Stimulated activated CD4-positive, alpha-beta T cell treated with anti-CD3 and anti-CD28 coated beads, Interleukin-1b, Interleukin-23, amount 100 ng/mL, for 4 hours (primary cell): Measurements from ENCODE around the gene SUN1.

ENCODE experiments used
- DNase-seq, 2 donors: peaks; one replicate each; pipeline ENCODE4 v3.0.0-alpha.2; 2020; ENCODE audit warnings: low read depth in 2 of 2

The SUN1 gene

DNA sequence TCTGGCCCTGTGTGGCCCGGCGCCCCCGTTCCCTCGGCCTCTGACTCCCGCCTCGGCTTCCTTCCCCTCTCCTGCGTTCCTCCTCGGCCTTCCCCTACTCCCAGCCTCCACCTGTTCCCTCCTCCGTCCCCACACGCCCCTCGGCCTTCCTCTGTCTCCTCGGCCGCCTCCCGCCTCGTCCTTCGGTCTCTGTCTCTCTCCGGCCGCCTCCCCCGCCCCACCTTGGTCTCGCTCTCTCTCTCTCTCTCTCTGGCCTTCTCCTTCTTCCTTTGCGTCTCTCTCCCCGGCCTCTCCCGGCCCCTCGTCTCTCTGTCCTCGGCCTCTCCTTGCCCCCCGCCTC is 44.7 kb downstream of the SUN1 start:
- no peak for DNase-seq

DNA sequence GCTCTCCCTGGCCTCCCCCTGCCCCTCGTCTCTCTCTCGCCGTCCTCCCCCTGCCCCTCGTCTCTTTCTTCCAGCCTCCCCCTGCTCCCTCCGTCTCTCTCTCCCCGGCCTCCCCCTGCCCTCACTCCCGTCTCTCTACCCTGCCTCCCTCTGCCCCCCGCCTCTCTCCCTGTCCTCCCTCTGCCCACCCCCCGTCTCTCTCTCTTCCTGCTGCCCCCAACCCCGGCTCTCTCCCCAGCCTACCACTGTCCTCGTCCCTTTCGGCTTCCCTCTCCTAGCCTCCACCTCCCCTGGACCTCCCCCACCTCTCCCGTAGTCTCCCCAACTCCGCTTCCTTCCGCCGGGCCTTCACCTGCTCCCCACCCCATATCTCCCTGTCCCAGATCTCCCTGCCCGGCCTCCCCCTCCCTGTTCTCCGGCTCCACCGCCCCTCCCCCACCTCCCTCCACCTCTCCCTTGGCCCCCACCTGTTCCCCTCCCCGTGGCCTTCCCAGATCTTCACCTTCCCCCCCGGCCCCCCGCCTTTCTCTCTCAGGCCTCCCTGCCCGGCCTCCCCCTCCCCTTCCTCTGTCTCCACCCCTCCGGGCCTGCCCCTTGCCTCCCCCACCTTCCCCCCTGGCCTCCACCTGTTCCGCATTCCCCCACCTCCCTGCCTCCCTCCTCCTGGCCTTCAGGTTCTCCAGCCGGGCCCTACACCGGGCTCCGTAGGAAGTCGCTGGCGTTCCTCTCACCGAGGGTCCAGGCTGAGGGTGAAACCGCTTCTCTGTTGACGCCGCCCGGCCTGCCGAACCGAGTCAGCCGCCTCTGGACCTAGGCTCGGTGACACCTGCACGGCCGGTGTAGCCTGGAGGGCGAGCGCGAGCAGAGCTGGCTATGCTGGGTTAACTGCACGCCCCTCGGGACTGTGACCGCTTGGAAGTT is 45.3 kb downstream of the SUN1 start:
- no peak for DNase-seq

DNA sequence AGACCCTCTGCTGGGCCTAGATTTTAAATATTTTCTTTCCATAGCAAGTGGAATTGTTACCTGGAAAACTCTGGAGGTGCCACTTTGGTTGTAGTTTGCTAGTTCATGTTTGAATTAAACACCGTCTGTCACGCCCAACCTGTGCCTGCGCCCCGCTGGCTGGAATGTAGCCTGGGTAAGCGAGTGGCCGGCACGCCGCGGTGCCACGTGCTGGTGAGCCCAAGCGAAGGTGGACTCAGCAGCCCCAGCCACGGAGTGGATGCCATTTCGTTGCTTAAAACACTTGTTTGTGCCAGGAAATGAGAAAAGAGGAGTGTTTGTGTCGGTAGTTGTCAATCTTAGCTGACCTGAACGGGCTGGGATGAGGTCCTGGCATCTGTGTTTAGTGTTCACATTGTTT is 46.8 kb downstream of the SUN1 start:
- no peak for DNase-seq

DNA sequence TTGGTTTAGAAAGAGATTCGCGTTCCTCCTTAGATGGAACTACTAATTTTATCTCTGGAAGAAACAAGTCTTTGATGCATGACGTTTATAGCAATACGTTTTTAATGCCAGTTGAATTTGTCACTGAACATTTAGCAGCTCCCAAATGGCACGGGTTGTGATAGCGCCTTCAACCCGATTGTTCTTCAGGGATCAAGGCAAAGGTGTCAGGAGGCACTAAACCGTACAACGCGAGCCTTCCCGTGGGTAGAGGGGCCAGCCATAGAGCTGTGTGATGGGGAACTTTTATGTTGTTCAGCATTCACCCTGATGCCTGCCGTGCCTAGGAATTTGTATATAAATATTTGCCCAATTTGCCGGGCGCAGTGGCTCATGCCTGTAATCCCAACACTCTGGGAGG is 47.4 kb downstream of the SUN1 start:
- no peak for DNase-seq

DNA sequence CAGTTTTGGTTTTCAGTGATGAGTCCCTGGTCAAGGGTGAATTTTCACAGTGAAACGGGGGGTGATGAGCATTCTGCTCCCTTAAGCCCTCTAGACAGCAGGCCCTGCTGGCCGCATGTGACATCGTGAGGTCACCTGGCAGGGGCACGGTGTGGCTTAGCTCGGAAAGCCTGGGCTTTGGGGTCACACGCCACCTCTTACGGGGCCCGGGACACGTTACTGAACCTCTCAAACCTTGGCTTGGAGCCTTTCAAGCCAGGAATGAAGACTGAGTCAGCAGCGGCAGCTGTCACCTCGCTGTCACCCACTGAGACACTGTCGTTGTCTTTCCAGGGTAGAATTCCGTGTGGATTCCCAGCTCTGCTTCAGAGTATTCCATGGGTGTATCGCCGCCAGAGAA is 48.2 kb downstream of the SUN1 start:
- DNase-seq = no peak

DNA sequence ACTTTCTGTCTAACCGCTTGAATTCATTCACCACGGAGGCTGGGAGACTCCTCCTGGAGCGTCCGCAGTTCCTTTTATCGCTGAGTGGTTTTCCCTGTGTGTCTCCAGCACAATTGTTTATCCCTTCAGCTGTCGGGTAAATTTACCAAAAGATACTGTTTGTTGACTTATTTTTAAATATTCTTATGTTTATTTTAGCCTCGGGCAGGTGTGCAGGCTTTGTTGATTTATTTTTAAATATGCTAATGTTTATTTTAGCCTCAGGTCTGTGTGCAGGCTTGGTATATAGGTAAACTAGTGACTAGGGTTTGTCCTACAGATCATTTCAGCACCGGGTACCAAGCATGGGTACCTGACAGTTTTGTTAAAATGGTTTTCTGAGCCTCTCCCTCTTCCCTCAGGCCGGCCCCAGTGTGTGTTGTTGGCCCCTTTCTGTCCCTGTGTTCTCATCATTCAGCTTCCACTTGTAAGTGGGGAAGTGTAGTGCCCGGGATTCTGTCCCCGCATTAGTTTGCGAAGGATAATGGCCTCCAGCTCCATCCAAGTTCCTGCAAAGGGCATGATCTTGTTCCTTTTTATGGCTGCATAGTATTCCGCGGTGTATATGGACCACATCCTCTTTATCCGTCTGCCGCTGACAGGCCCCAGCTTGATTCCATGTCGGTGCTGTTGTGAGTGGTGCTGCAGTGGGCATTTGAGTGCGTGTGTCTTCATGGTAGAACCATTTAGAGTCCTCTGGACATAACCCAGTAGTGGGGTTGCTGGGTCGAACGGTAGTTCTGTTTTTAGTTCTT is 49.4 kb downstream of the SUN1 start:
- DNase-seq = no peak

DNA sequence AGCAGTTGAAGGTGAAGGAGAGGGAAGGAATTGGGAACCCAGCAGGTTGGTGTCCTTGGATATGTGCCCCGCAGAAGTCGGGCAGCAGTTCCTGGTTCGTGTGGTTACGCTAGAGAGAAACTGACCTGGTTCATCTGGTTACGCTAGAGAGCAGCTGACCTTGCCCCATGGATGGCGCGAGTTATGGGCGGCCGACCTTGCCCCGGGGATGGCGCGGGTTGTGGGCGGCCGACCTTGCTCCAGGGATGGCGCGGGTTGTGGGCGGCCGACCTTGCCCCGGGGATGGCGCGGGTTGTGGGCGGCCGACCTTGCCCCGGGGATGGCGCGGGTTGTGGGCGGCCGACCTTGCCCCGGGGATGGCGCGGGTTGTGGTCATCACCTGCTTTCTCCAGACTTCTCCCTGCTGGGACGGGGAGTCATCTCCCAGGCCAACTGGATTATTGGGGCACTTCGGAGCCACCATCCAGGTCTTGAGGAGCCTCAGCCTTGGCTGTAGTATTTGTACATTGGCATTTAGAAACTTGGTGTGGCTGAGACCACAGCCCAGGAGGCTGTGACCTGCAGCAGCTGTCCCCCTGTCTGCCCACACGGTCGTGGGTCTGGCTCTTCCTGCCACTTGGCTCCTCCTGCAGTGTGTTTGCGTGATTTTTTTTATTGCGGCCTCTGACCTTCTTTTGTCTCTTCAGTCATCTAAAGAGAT is 50.2 kb downstream of the SUN1 start:
- no peak for DNase-seq

DNA sequence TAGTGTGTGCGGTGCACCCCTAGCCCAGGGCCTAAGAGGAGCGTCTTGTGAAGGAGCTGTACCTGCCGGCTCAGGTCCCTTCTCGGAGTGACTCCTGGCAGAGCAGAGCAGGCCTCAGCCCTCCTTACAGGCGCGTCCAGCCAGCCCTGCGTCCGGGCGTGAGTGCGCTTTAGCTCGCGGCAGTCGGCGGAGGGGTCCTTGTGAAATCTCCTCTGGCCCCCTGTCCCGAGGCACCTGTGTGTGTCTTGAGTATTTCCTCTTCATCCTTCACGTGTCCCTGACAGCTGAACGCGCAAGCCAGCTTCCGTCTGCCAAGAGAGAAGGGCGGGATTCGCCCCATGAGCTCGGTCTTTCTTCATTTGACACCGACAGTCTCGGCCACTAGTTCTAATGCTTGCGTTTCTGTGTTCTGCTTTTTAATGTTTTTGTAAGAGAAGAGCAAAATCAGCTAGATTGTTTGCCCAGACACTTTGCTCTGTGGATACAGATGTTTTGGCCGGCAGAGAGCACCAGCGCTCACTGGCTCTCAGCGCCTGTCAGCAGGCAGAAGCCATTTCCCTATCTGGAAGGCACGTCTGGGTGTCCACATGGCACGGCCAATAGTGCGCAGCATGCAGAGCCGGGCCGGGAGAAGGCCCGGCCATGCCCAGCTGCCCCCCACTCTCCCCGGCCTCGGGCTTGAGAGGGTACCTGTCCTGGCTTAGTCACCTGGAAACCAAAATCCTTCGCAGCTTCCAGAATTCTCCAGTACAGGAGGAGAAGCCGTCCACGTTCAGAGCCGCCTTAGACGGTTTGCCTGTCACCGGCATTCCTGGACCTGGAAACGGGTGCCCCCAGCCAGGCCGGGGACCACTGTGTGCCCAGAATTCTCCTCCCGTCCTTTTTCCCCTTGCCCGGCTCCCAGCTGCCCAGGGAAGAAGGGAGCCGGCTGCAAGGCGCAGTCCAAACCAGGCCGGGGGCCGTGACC is 51.1 kb downstream of the SUN1 start:
- no peak for DNase-seq

DNA sequence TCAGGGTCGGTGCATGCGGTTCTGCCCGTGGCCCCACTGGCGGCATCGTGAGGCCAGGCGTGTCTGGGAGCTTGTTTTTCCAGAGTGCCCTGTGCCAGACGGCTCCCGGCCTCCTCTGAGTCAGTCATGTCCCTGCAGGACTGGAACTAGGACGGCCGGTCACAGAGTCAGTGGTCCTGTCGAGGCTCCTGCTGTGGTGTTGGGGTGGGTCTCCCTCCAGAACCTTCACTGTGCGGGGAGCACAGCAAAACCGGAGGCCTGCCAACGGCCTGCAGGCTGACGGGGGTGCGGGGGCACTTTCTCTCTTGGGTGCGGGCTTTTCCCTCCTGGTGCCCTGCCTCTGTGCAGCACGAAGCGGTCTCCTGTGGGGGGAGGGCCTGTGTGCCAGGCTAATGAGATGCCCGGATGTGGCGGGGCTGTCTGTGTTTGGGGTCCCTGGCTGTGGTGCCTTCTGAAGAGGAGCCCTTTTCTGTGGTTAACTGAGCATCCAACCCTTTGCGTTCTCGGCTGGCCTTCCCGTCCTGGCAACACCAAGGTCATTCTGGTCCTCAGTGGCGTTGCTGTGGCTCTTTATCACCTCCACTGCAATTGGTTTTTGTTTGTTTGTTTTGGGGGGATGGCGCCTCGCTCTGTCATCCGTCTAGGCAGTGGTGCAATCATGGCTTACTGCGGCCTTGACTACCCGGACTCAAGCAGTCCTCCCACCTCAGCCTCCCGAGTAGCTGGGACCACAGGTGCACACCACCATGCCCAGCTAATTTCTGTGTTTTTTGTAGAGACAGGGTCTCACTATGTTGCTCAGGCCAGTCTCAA is 52.1 kb downstream of the SUN1 start:
- DNase-seq = no peak

DNA sequence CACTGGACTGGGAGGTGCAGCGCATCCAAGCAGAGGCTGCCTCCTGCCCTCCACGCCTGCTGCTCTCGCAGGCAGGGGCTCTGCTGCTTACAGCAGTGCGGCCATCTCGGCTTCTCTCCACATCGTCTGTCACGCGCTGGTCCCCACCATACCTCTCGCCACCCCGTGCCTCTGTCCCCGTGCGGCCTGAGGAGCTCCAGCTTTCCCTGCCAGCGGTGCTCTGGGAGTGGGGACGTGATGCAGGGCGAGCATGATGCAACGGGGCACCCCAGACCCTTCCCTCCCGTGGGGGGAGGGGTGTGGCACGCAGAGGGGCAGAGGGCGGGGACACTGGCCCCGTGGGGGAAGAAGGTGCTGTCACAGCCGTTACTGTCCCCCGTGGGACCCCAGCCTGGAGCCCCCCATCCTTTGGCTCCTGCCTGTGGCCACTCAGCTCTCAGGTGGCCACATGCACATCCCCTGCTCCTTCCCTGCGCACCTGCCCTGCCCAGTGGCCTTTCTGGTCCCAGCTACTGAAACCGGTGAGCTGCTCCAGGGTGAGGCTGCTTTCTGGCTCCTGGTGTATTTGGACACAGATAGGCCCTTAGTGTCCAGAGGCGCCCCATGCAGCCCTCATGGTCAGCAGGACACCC is 53.1 kb downstream of the SUN1 start:
- no peak for DNase-seq

DNA sequence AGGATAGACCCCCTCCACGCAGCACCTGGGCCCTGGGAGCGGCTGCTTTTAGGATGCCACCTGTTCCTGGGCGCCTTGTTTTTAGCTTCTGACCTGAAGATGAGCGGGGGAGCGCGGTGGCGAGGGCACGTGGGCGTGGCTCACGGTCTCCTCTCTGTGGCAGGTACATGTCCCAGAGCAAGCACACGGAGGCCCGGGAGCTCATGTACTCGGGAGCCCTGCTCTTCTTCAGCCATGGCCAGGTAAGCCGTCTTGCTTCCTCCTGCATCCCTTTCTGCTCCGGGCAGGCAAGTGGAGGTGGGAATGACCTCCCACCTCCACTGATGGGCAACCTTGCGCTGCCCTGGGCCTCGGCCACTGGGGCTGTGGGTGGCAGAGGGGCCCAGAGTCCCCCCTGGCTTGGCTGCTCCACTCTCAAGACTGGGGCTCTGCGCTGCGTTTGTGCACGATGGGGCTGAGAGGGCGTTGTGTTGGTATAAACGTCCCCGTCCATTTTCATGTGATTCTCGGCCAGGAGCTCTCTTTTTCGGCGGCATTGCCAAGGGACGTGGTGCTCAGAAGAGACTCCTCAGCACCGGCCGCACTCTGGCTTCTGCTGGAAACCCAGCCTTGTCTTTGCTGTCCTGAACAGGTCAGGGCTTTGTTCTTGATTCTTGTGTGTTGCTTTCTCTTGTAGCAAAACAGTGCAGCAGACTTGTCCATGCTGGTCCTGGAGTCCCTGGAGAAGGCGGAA is 53.8 kb downstream of the SUN1 start:
- DNase-seq = no peak

DNA sequence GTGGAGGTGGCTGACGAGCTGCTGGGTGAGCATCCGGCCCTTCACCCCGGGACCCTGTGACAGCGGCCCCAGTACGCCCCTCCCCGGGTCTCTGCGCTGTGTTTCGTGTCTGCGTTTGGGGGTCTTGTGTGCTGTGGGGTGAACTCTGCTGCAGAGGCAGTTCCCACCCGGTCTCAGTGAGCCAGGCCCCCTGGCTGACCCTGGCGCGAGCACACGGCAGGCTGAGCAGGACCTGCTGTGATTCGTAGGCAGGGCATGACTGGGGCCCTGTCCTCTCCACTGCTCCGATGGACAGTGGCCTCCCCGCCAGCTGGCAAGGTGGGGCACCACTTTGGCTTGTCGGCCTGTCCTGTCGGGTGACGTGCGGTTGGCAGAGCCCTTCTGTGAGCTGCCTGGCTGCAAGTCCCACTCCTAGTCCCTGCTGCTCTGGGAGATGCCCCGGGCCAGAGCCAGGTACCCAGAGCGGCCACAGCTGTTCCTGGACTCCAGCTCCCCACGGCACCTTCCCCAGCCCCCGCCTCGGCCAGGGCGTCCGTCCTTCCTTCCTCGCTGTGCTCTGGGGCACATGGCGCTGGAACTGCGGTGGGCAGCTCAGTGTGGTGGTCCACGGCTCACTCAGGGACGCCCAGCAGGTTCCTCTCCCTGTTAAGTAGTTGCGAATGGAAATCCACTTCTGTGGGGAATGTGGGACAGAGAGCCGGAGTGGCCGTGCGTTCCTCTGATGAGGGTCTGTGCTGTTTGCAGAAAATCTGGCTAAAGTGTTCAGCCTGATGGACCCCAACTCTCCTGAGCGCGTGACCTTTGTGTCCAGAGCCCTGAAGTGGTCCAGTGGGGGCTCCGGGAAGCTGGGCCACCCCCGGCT is 54.6 kb downstream of the SUN1 start:
- DNase-seq = no peak

DNA sequence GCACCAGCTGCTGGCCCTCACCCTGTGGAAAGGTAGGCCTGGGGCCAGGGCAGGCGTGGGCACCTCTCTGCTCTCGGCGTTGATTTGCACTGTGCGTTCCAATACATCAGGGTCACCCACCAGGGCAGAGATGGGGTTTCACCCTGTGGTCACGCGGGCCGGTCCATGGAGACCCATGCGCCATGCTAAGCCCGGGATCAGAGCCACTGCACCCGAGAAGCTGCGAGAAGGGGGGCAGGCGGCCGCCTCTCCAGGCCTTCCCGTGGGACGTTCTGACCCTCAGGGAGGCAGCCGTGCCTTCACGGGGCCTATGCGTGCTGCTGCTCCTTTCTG is 55.2 kb downstream of the SUN1 start:
- no peak for DNase-seq

DNA sequence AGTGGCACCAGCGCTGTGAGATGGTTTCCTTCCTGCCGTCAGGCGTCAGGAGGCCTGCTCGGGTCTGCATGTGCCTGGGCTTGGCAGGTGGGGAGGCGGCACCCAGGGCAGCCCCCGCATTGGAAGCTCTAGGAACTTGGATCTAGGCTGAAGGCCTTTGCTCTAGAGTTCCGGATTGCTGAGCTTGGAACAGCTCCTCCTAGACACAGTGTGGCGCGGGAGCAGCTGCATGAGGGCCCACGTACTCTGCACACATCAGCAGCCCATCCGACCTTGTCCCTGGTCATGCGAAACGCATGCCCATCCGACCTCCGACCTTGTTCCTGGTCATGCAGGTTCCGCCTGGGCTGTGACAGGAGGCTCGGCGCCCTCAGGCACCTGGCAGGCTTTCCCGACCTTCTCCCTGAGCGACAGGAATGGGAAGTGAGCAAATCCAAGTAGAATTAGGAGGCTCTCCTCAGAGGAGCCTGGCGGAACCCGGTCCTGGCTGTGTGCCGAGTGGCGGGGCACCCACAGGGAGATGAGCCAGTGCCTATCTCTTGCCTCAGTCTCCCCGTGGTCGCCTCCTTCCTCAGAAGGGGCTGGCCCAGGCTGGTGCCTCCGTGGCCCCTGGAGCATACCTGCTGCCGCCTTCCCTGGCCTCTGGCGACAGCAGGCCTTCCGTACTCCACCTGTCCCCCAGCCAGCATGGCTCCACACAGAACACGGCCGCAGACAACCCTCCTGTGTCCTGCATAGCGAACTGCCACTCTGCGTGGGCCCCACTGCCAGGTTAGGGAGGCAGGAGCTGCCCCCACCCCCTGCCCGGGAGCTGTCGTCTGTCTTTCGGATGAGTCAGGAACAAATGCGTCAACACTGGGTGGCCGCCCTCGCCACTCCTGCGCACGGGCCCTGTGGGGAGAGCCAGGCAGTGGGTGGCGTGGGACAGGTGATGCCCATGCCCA is 56.1 kb downstream of the SUN1 start:
- DNase-seq = no peak

DNA sequence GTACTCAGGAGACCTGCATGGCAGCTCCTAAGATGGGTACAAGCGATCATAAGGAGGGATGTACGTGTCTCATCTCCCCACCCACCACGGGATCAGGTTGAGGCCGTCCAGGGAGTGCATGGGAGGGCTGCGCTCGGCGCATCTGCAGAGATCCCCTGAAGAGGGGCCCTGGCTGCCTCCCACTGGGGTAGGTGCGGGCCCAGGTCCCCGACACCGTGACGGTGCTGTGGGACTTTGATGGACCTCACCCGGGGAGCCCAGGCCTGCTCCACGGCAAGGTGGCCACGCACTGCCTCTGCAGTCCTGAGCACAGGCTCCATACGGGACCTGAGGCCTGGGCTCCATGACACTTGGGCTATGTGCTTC is 56.7 kb downstream of the SUN1 start:
- DNase-seq = no peak

DNA sequence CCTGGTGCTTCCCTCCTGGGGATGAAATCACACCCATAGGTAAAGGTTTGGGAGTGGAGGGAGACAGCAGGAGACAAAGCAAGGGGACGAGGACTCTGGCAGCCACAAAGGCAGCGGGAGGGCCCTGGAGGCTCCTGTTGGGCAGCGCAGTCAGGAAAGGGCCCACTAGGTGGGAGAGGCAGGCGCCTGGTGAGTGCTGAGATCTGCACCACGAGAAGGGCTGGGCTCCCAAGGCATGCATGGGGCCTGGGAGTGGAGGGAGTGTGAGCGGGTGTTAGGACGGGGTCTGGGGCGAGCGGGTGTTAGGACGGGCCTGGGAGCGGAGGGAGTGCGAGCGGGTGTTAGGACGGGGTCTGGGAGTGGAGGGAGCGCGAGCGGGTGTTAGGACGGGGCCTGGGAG is 57.1 kb downstream of the SUN1 start:
- DNase-seq = no peak

DNA sequence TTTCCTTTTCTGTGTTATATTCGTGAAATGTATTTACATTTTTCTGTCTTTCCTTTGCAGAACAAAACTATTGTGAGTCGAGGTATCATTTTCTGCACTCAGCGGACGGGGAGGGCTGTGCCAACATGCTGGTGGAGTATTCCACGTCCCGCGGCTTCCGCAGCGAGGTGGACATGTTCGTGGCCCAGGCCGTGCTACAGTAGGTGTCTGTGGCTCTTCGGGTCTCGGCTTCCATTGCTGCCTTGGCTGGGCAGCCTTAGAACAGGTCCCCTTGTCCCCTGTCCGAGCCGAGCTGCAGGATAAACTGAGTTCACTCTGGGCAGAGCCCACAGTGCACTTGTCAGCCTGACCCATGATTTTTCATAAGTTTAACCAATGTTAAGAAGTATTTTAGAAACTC is 58.6 kb downstream of the SUN1 start:
- no peak for DNase-seq

DNA sequence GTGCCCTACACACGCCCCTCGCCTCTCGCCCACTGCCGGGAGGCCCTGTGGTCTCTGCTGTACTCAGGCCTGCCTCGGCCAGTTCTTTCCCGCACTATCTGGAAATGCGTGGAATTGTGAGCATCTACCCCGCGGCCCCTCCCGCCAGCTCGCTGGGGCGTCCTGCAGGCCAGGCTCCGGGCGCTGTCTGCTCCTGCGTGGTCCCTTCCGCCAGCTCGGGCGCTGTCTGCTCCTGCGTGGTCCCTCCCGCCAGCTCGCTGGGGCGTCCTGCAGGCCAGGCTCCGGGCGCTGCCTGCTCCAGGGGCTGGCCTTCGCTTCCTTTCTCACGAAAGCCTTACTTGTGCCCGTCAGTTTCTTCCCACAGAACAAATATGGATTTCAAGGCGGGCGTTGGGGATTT is 59.0 kb downstream of the SUN1 start:
- DNase-seq = no peak
